HG02870 (cell line): Measurements from ENCODE around the gene DDT.
"Not testable (repeated sequence)": the region's sequence is repeated elsewhere in the genome, so short reads cannot be mapped to it uniquely, and the experiment has no call there.

Experiments
- ATAC-seq: cut with Tn5 transposase; IDR thresholded peaks from one replicate; pipeline ENCODE4 v1.9.1; 2021; ENCODE audit warnings: mild to moderate bottlenecking, moderate library complexity; ENCODE audit not compliant: unreplicated experiment

The DDT gene

DNA sequence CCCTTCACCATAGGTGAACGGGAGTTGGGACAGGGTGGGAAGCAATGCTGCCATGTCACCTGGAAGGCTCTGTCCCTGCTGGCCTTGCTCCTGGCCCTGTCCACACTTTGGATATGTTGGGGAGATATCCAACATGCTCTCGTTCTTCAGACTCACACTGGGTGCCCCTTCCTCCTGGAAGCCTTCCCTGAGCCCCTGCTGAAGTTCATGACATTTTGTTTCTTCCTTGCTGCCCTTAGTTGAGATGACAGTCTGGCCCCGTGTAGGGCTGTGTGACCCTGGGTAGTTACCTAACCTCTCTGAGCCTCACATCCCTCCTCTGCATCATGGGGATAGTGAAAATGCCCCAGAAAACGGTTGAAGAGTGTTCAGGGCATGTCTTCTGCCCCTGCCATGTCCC, 20.8 kb downstream of the DDT start:
- ATAC-seq = not testable (repeated sequence)

- ATAC-seq = not testable (repeated sequence)
Measured at GRCh38 chr22:23952794-23953405, 21.3 kb downstream of the DDT start.

GRCh38 chr22:23951383-23951782, 22.9 kb downstream of the DDT start:
- ATAC-seq = not testable (repeated sequence)

- ATAC-seq = not testable (repeated sequence)
Measured at GRCh38 chr22:23949764-23950163, 24.5 kb downstream of the DDT start.

GRCh38 chr22:23947391-23947790, 26.9 kb downstream of the DDT start:
- not testable (repeated sequence) for ATAC-seq

DNA sequence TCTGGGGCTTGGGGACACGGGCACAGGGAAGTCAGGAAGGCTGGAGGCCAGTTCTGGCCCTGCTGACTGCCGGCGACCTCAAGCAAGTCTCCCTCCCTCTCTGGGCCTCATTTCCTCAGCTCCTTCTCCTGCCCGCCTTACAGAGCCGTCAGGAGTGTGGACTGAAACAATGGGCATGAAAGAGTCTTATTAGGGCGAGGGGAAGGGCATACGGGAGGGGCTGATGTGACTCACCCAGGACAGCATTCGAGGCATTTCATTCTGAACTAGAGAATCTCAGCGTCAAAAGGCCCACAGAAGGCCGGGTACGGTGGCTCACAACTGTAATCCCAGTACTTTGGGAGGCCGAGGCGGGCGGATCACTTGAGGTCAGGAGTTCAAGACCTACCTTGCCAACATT, 34.1 kb downstream of the DDT start:
- not testable (repeated sequence) for ATAC-seq

DNA sequence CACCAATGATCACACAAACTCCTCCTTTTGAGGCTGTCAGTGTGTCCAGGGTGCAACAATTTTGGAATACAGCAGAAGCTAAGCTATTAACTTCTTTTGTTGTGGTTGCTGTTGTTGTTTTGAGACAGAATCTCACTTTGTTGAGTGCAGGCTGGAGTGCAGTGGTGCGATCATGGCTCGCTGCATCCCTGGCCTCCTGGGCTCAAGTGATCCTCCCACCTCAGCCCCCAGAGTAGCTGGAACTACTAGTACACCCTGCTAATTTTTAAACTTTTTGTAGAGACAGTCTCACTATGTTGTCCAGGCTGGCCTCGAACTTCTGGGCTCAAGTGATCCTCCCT, 35.3 kb downstream of the DDT start:
- ATAC-seq = no peak

DNA sequence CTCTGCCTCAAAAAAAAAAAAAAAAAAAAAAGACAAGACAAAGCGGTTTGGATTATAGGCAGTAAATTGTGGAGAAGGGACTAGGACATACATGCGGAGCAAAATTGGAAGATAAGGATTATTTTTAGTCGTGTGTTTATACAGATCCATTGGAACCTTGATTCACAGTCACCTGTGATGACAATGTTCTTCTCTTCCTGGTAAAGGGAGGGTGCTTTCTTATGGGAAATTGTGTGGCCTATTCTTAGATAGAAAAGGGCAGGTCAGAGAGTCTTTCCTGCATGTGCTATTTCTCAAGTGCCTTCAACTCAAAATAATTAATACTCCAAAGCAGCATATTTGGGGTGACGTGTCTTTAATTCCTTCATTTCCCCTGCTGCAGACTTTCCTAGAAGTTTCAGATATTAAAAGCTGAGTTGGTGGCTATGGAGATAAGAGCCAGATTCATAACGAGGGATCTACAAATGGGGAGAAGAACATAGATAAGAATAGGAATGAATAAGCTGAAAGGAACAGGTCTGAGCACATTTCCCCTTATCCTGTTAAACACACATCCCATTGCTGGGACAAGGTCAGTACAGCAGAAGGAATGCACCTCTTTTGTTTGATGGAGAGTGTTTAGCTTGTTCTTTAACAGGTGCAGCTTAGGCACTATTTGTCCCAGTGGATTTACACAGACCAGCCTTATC, 35.8 kb downstream of the DDT start:
- no peak for ATAC-seq

GRCh38 chr22:23926561-23926960, 47.7 kb downstream of the DDT start:
- ATAC-seq = no peak

DNA sequence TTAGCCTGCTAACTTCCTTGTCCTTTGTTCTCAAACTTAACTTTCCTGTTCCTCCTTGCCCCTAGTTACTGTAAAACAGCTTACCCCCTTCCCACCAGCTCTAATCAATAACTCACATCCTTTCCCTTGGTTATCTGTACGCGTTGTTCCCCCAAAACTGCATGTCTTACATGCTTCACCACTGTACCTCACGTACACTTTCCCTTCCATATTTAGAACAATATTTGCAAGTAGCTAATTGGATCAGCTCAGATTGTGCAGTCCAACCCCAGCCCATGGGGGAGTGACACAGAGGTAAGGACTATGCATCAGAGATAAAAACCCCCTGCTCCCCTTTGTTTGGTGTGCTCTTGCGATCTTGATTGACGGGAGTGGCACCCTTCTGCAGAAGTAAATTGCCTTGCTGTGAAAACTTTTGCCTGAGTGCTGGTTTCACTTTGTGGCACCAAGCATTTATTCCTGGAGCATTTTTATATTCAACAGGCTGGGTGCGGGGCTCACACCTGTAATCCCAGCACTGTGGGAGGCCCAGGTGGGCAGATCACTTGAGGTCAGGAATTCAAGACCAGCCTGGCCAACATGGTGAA, 49.1 kb downstream of the DDT start:
- no peak for ATAC-seq

DNA sequence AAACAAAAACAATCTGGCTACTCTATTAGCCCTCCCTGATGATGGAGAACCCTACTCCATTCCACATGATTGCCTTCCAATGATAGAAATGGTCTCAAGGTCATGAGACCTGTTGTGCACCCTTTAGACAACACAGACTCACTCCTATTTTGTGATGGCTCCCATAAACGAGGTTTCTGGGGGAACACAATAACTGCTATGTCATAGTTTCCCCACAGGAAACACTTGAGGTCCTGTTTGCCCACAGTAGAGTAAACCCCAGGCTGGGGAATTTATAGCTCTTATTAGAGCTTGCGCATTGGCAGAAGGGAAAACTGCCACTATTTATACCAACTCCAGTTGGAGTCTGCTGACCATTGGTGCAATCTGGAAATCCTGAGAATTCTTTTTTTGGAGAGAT, 51.3 kb downstream of the DDT start:
- no peak for ATAC-seq

GRCh38 chr22:23921586-23922201, 52.5 kb downstream of the DDT start:
- ATAC-seq = not testable (repeated sequence)
